Measurements from ENCODE around the gene EPHX1. TPM values are rescaled to one million over a fixed set of nuclear protein-coding genes. Genes with fewer than 3 reads are reported as not detected.

Gene EPHX1
- total and polyA plus RNA-seq, 4 donors, result 31.7 to 115 (median 98.5) TPM

DNA sequence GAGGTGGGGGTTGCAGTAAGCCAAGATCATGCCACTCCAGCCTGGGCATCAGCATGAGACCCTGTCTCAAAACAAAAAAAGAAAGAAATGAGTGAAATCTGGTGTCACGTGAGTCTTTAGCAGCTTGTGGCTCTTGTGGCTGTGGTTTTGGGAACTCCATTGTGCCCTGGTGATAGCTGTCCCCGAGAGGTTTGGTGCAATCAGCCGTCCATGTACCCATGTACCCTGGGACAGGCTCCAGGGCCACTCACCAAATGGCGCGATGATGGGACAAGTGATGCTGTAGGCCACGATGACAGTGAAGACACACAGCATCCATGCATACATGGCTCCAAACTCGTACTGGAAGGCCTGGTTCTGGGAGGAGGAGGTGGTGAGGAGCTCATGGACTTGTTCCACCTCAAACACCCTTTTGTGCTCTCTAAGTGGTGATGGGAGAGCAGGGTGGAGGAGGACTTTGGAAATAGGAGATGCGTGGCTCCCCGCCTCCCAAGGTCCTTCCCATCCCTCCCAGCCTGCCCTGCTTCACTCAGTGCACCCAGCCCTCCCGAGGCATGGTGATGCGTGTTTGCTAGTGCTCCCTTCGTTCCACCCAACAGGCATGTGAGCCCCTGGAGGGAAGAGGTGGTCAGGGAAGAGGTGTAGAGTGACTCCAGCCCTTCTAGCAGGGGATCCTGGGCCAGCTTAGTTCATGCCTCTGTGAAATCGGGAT is 42.6 kb downstream of the EPHX1 start:
- H3K27me3 ChIP-seq (ENCODE audit: control insufficient read depth in 3 of 3, insufficient read depth in 3 of 3, low read length in 2 of 3), result no peaks in the 10 kb centered on the region
- no peak overlapping the region for H3K4me3 ChIP-seq
- H3K9ac ChIP-seq (ENCODE audit: insufficient read depth in 1 of 2, low read length in 2 of 2), result peak overlapping the region in 1 of 2 donors; percentile 5
- 88% methylated on average over 13 of the region's 13 CpGs for WGBS, 2 donors
- ATAC-seq (ENCODE audit: insufficient read depth, low FRiP score) (no peak), DNase-seq (no peak)
- peaks cover 0 to 73% (median 6%) of the 10 kb centered on the region in 5 donors for H3K4me1 ChIP-seq (ENCODE audit: control insufficient read depth in 5 of 5, insufficient read depth in 5 of 5, low read length in 5 of 5)
- TF ChIP-seq, protein P1, sequence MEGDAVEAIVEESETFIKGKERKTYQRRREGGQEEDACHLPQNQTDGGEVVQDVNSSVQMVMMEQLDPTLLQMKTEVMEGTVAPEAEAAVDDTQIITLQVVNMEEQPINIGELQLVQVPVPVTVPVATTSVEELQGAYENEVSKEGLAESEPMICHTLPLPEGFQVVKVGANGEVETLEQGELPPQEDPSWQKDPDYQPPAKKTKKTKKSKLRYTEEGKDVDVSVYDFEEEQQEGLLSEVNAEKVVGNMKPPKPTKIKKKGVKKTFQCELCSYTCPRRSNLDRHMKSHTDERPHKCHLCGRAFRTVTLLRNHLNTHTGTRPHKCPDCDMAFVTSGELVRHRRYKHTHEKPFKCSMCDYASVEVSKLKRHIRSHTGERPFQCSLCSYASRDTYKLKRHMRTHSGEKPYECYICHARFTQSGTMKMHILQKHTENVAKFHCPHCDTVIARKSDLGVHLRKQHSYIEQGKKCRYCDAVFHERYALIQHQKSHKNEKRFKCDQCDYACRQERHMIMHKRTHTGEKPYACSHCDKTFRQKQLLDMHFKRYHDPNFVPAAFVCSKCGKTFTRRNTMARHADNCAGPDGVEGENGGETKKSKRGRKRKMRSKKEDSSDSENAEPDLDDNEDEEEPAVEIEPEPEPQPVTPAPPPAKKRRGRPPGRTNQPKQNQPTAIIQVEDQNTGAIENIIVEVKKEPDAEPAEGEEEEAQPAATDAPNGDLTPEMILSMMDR (IDR thresholded peaks at IDR 0.05; ENCODE audit: control extremely low read depth, extremely low read depth), result no peak
- peaks cover 3 to 38% (median 33%) of the 10 kb centered on the region in 4 donors for H3K36me3 ChIP-seq (ENCODE audit: control insufficient read depth in 4 of 4, insufficient read depth in 4 of 4, low read length in 4 of 4)
- H3K27ac ChIP-seq (ENCODE audit: low read depth in 1 of 2, low read length in 1 of 2), result no peak overlapping the region
- H3K9me3 ChIP-seq (ENCODE audit: control insufficient read depth in 4 of 4, insufficient read depth in 3 of 4, low read length in 3 of 4), result no peaks in the 10 kb centered on the region

DNA sequence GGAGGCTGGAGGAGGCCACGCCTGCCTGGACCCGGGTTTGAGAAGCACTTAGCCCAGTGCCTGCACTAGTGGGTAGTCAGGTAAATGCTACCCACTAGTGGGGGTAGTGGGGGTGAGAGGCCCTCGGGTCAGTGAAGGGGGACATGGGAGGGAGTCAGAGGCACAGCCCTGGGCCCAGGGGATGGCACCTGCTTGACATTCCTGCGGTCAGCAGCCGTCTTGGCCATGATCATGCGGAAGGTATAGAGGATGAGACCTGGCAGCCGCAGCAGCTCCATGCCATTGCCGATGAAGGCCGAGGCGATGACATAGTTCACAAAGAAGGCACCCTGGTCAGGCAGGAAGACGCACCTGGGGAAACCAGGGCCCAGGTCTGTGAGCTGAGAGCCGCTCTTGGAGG is 43.5 kb downstream of the EPHX1 start:
- 95 to 100% methylated on average over 12 of the region's 12 CpGs for WGBS, 2 donors
- Histone ChIP-seq H3K9me3 (ENCODE audit: control insufficient read depth in 4 of 4, insufficient read depth in 3 of 4, low read length in 3 of 4) (no peaks in the 10 kb centered on the region), H3K36me3 (ENCODE audit: control insufficient read depth in 4 of 4, insufficient read depth in 4 of 4, low read length in 4 of 4) (peaks cover 3 to 33% (median 27%) of the 10 kb centered on the region in 4 donors), H3K27me3 (ENCODE audit: control insufficient read depth in 3 of 3, insufficient read depth in 3 of 3, low read length in 2 of 3) (no peaks in the 10 kb centered on the region), H3K4me3 (no peak overlapping the region), H3K27ac (ENCODE audit: low read depth in 1 of 2, low read length in 1 of 2) (no peak overlapping the region), H3K9ac (ENCODE audit: insufficient read depth in 1 of 2, low read length in 2 of 2) (no peak overlapping the region), H3K4me1 (ENCODE audit: control insufficient read depth in 5 of 5, insufficient read depth in 5 of 5, low read length in 5 of 5) (peaks cover 0 to 71% (median 6%) of the 10 kb centered on the region in 5 donors)
- no peak for ATAC-seq (ENCODE audit: insufficient read depth, low FRiP score)
- DNase-seq, result no peak
- TF ChIP-seq, protein P1 (IDR thresholded peaks at IDR 0.05; ENCODE audit: control extremely low read depth, extremely low read depth), result no peak

DNA sequence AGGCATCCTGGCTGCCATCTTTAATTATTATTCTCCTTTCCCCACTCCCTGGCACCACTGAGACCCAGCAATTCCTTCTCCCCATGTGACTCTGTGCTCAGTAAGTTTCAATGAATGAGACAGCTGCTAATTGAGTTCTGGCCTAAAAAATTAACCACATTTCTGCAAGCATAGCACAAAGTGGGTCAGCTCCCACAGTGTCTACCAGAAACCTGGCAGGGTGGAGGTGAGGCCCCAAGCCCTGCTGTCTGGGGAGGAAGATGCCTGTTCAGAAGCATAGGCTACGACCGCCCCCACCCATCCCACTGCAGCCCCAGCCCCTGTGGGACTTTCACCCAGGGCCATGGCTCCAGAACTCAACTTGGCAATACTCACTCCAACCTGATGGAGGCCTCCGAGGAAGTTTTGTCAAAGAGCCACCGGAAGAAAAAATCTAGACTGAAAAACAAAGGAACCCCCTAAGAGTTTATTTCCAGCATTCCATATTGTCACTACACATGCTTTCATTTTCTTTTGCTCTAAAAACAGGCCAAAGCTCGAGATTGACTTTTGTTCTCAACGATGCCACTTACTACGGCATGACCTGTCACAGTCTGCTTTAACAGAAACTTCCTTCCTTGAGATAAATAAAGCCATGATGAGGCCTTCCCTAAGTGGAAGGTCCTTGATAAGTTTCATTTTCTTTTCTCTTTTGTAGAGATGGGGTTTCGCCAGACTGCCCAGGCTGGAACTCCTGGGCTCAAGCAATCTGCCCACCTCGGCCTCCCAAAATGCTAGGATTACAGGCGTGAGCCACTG is 45.8 kb downstream of the EPHX1 start:
- no peak overlapping the region for H3K4me3 ChIP-seq
- WGBS, 2 donors, result 55 to 64% methylated on average over 10 of the region's 10 CpGs
- ATAC-seq (ENCODE audit: insufficient read depth, low FRiP score) (no peak), DNase-seq (no peak)
- peak overlapping the region in 1 of 2 donors; percentile 55 for H3K27ac ChIP-seq (ENCODE audit: low read depth in 1 of 2, low read length in 1 of 2)
- TF ChIP-seq, protein P1 (IDR thresholded peaks at IDR 0.05; ENCODE audit: control extremely low read depth, extremely low read depth), result no peak
- H3K27me3 ChIP-seq (ENCODE audit: control insufficient read depth in 3 of 3, insufficient read depth in 3 of 3, low read length in 2 of 3), result no peaks in the 10 kb centered on the region
- H3K9me3 ChIP-seq (ENCODE audit: control insufficient read depth in 4 of 4, insufficient read depth in 3 of 4, low read length in 3 of 4), result no peaks in the 10 kb centered on the region
- H3K4me1 ChIP-seq (ENCODE audit: control insufficient read depth in 5 of 5, insufficient read depth in 5 of 5, low read length in 5 of 5), result peaks cover 0 to 50% (median 5%) of the 10 kb centered on the region in 5 donors
- peaks cover 3 to 38% (median 31%) of the 10 kb centered on the region in 4 donors for H3K36me3 ChIP-seq (ENCODE audit: control insufficient read depth in 4 of 4, insufficient read depth in 4 of 4, low read length in 4 of 4)
- no peak overlapping the region for H3K9ac ChIP-seq (ENCODE audit: insufficient read depth in 1 of 2, low read length in 2 of 2)

Data from lung (tissue), 12 donors.